Measurements from ENCODE around the gene FOXP1. TPM values are rescaled to one million over a fixed set of nuclear protein-coding genes. Genes with fewer than 3 reads are reported as not detected.
A peak's percentile ranks its signal among the peaks of the same experiment; 100 is the strongest.

Gene FOXP1
- total and polyA plus RNA-seq, 2 of the 13 experiments (the other 11 are each of a cell fraction or from before 2014, with no cell fraction given), result 40.4 to 59.0 TPM

GRCh38 chr3:71207632-71208031, 375.9 kb downstream of the FOXP1 start (continued):
- TF ChIP-seq FOXJ3 (CRISPR knock-in tag; IDR thresholded peaks at IDR 0.05; ENCODE audit: borderline replicate concordance) (0 out of 2 replicates have a peak, but pooled peaks have one; percentile 17), FOSL2 (CRISPR knock-in tag; IDR thresholded peaks at IDR 0.05) (peak; percentile 39), EP300 (IDR thresholded peaks at IDR 0.05; ENCODE audit: low read depth in 2 of 2, low read length in 2 of 2) (peak in 1 of 2 experiments; percentile 80; a peak in 1 of 4 replicates), EP300 (CRISPR knock-in tag; IDR thresholded peaks at IDR 0.05; ENCODE audit: borderline replicate concordance) (no peak), NCOA5 (CRISPR knock-in tag; IDR thresholded peaks at IDR 0.05) (no peak), SOX5 (CRISPR knock-in tag; IDR thresholded peaks at IDR 0.05; ENCODE audit: borderline replicate concordance) (peak; percentile 68; the same call in 1 of the 2 replicates), ZNF543 (CRISPR knock-in tag; IDR thresholded peaks at IDR 0.05) (no peak), FOXA3 (CRISPR knock-in tag; IDR thresholded peaks at IDR 0.05) (peak; percentile 47; the same call in 1 of the 2 replicates), HNF4A (CRISPR knock-in tag; IDR thresholded peaks at IDR 0.05) (peak; percentile 71), NR2F6 (IDR thresholded peaks at IDR 0.05) (peak; percentile 64), NR2F6 (CRISPR knock-in tag; IDR thresholded peaks at IDR 0.05) (no peak; the same call in none of the 2 replicates), SOX13 (IDR thresholded peaks at IDR 0.05) (no peak), SOX13 (CRISPR knock-in tag; conservative IDR thresholded peaks at IDR 0.05 in 1 of 2, IDR thresholded peaks at IDR 0.05 in 1 of 2) (peak in 1 of 2 experiments; percentile 76; a peak in 2 of 4 replicates), MXI1 (IDR thresholded peaks at IDR 0.05; ENCODE audit: borderline replicate concordance, low read depth, low read length) (peak; percentile 22; the same call in 1 of the 3 replicates), NCOA2 (CRISPR knock-in tag; IDR thresholded peaks at IDR 0.05) (peak; percentile 37; the same call in 1 of the 2 replicates), ZNF124 (CRISPR knock-in tag; IDR thresholded peaks at IDR 0.05) (no peak), ZNF160 (CRISPR knock-in tag; IDR thresholded peaks at IDR 0.05) (no peak), ZFX (CRISPR knock-in tag; IDR thresholded peaks at IDR 0.05; ENCODE audit: low read depth) (0 out of 2 replicates have a peak, but pooled peaks have one; percentile 19), RARA (CRISPR knock-in tag; IDR thresholded peaks at IDR 0.05) (peak; percentile 21; the same call in 1 of the 2 replicates), FOXO1 (CRISPR knock-in tag; IDR thresholded peaks at IDR 0.05) (peak; percentile 57; the same call in 1 of the 2 replicates), IRF2 (CRISPR knock-in tag; IDR thresholded peaks at IDR 0.05) (0 out of 2 replicates have a peak, but pooled peaks have one; percentile 8), ARNT (IDR thresholded peaks at IDR 0.05) (no peak), ETV5 (CRISPR knock-in tag; IDR thresholded peaks at IDR 0.05; ENCODE audit: borderline replicate concordance) (peak; percentile 46; the same call in 1 of the 2 replicates), GATA4 (IDR thresholded peaks at IDR 0.05; ENCODE audit: borderline replicate concordance, low read depth) (peak; percentile 80), SALL2 (CRISPR knock-in tag; IDR thresholded peaks at IDR 0.05) (no peak), NCOA1 (CRISPR knock-in tag; IDR thresholded peaks at IDR 0.05) (no peak), XBP1 (CRISPR knock-in tag; IDR thresholded peaks at IDR 0.05) (no peak), PHF20 (CRISPR knock-in tag; IDR thresholded peaks at IDR 0.05) (no peak)
- TF ChIP-seq, protein P1, sequence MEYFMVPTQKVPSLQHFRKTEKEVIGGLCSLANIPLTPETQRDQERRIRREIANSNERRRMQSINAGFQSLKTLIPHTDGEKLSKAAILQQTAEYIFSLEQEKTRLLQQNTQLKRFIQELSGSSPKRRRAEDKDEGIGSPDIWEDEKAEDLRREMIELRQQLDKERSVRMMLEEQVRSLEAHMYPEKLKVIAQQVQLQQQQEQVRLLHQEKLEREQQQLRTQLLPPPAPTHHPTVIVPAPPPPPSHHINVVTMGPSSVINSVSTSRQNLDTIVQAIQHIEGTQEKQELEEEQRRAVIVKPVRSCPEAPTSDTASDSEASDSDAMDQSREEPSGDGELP (IDR thresholded peaks at IDR 0.05; ENCODE audit: borderline replicate concordance, low read depth), result 0 out of 2 replicates have a peak, but pooled peaks have one; percentile 25
